GM19467 (cell line): ENCODE data around the gene FARP1.

Experiments
- ATAC-seq: cut with Tn5 transposase; IDR thresholded peaks from one replicate; pipeline ENCODE4 v1.9.1; 2021; ENCODE audit warnings: mild to moderate bottlenecking, moderate library complexity; ENCODE audit not compliant: unreplicated experiment

FARP1 gene

GRCh38 chr13:98452851-98453843 lies 310.3 kb downstream of the FARP1 start:
- ATAC-seq: no peak

GRCh38 chr13:98454389-98454881 lies 311.5 kb downstream of the FARP1 start:
- no peak for ATAC-seq

DNA sequence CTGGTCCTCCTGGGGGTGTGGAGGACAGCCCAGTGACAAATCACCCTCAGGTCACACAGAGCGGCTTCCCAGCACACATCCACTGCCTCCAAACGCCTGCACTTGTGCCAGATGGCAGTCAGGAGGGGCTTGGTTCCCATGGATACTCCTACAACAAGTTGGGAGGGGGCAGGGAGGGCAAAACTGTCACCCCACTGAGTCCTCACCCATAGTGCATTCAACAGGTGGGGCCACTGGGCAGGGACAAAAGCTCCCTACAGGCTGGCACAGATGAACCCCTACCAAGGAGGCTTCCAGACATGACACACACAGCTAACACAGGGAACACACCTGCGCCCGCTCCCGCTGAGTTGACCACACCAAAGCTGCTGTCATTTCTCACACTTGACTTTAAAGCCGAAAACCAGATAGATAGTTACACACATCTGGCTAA lies 313.5 kb downstream of the FARP1 start:
- ATAC-seq: no peak

- ATAC-seq: no peak
Measured at GRCh38 chr13:98457053-98457452, 314.2 kb downstream of the FARP1 start.

- no peak for ATAC-seq
Measured at GRCh38 chr13:98458431-98458830, 315.5 kb downstream of the FARP1 start.

- no peak for ATAC-seq
Measured at GRCh38 chr13:98459171-98459681, 316.3 kb downstream of the FARP1 start.

GRCh38 chr13:98459721-98460370 lies 317.0 kb downstream of the FARP1 start:
- no peak for ATAC-seq

DNA sequence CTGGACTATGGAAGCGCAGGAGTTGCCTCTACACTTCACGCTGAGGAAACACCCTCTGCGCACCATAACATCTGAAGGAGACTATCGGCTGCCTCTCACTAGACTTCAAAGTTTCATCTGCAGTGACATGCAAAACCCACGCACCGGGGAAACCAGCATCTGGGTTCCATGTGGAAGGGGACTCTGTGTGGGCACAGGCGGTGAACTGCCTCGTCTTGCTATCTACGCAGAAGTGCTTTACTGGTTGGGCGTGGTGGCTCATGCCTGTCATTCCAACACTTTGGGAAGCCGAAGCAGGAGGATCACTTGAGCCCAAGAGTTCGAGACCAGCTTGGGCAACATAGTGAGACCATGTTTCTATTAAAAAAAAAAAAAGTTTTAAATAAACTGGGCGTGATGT lies 317.6 kb downstream of the FARP1 start:
- ATAC-seq: no peak

- no peak for ATAC-seq
Measured at GRCh38 chr13:98461486-98462240, 318.8 kb downstream of the FARP1 start.

GRCh38 chr13:98462241-98462882 lies 319.5 kb downstream of the FARP1 start:
- ATAC-seq: no peak

DNA sequence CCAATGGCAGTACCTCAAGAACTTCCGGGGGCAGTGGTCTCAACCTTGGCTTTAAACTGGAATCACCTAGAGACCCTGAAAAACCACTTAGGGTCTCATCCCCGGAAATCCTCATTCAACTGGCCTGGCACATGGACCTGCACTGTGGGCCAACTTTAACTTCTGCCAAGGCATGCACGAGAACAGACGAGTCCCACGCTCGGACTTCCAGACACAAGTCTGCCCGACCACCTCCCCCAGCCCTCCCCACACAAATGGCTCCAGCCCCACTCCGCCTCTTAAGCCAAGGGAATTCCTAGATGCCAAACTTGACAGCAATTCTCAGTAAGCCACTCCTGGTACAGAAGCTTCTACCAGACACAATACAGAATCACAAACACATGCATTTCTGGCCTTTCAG lies 320.1 kb downstream of the FARP1 start:
- ATAC-seq: no peak

GRCh38 chr13:98466634-98467236 lies 323.8 kb downstream of the FARP1 start:
- ATAC-seq: no peak

- no peak for ATAC-seq
Measured at GRCh38 chr13:98467263-98467985, 324.5 kb downstream of the FARP1 start.

DNA sequence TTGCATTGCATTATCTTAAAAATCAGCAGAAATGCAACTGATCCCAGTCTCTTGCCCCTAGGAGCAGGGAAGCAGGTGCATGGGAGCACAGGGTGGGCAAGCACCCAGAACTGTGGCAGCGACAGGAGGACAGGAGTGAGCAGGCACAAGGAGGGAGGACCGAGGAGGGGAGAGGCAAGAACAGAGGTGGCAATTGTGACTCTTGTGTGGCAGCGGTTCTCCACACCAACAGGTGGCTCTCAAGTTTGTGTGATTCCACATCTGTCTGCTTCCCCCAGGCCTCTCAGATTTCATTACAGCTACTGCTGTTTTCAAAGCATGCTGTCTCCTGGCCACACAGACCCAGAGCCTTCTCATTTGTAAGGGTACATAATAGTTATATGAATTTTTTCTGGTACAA lies 325.5 kb downstream of the FARP1 start:
- no peak for ATAC-seq

- ATAC-seq: no peak
Measured at GRCh38 chr13:98468929-98469328, 326.0 kb downstream of the FARP1 start.

- ATAC-seq: no peak
Measured at GRCh38 chr13:98470920-98471319, 328.0 kb downstream of the FARP1 start.

GRCh38 chr13:98471934-98472333 lies 329.0 kb downstream of the FARP1 start:
- ATAC-seq: no peak

GRCh38 chr13:98473135-98473787 lies 330.4 kb downstream of the FARP1 start:
- no peak for ATAC-seq

DNA sequence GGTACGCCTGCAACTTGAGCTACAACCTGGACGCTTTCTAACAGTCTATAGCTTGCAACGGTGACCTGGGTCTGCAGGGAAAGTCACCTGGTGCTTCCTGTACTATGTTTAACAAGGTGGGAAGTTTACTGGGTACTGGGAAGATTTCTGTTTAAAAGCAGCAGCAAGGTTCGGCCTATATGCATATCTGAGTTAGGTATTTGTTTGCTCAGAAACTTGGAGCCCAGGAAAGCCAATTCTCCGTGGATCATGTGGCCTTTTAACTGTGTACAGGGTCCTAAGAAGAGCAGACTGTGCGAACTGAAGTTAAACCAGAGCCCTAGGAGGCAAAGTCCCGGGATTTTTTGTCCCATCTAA lies 330.9 kb downstream of the FARP1 start:
- no peak for ATAC-seq
